Nephron (organoid): ENCODE measurements around the gene PDIA4.

Experiments used
- H3K27ac Mint-ChIP-seq, 3 experiments: 2 replicates each; pipeline ENCODE4 v1.8.0; 2020; ENCODE audit warnings: mixed read lengths in 3 of 3, mild to moderate bottlenecking in 2 of 3, moderate library complexity in 1 of 3
- H3K27me3 Mint-ChIP-seq: 2 replicates; pipeline ENCODE4 v1.8.0; 2021; ENCODE audit warnings: low read depth, mild to moderate bottlenecking, moderate library complexity, mixed read lengths
- H3K36me3 Mint-ChIP-seq: 2 replicates; pipeline ENCODE4 v1.8.0; 2020; ENCODE audit warnings: low read depth, mixed read lengths
- H3K4me1 Mint-ChIP-seq: 2 replicates; pipeline ENCODE4 v1.8.0; 2020; ENCODE audit warnings: mixed read lengths
- H3K4me3 Mint-ChIP-seq, 3 experiments: 2 replicates each; pipeline ENCODE4 v1.8.0; 2020; ENCODE audit warnings: mild to moderate bottlenecking in 3 of 3, mixed read lengths in 3 of 3, moderate library complexity in 2 of 3
- H3K9me3 Mint-ChIP-seq: 2 replicates; pipeline ENCODE4 v1.8.0; 2020; ENCODE audit warnings: mixed read lengths
- CTCF ChIP-seq, 3 experiments: fragments of 200-600 bp; sonication (generic); IDR thresholded peaks; one replicate each; pipeline ENCODE4 v1.5.0; 2021; ENCODE audit warnings: antibody characterized with exemption in 3 of 3; ENCODE audit not compliant: unreplicated experiment in 3 of 3

The PDIA4 gene

GRCh38 chr7:149007611-149008010, 20.7 kb downstream of the PDIA4 start:
- Mint-ChIP-seq H3K4me3 (no peak overlapping the region), H3K36me3 (peaks cover 63% of the 10 kb centered on the region), H3K9me3 (no peaks in the 10 kb centered on the region), H3K27me3 (no peaks in the 10 kb centered on the region), H3K27ac (no peak overlapping the region), H3K4me1 (peaks cover 6% of the 10 kb centered on the region)
- TF ChIP-seq CTCF (IDR thresholded peaks at IDR 0.05; ENCODE audit: unreplicated experiment in 3 of 3): no peak

GRCh38 chr7:149007146-149007545, 21.2 kb downstream of the PDIA4 start:
- no peaks in the 10 kb centered on the region for H3K9me3 Mint-ChIP-seq
- H3K36me3 Mint-ChIP-seq: peaks cover 58% of the 10 kb centered on the region
- H3K4me1 Mint-ChIP-seq: peaks cover 6% of the 10 kb centered on the region
- no peaks in the 10 kb centered on the region for H3K27me3 Mint-ChIP-seq
- no peak for TF ChIP-seq CTCF (IDR thresholded peaks at IDR 0.05; ENCODE audit: unreplicated experiment in 3 of 3)
- no peak overlapping the region for H3K27ac Mint-ChIP-seq
- H3K4me3 Mint-ChIP-seq: no peak overlapping the region

GRCh38 chr7:149006345-149006725, 22.0 kb downstream of the PDIA4 start:
- H3K27me3 Mint-ChIP-seq: no peaks in the 10 kb centered on the region
- peaks cover 4% of the 10 kb centered on the region for H3K4me1 Mint-ChIP-seq
- TF ChIP-seq CTCF (IDR thresholded peaks at IDR 0.05; ENCODE audit: unreplicated experiment in 3 of 3): no peak
- H3K27ac Mint-ChIP-seq: no peak overlapping the region
- no peak overlapping the region for H3K4me3 Mint-ChIP-seq
- H3K9me3 Mint-ChIP-seq: no peaks in the 10 kb centered on the region
- H3K36me3 Mint-ChIP-seq: peaks cover 61% of the 10 kb centered on the region

- H3K4me1 Mint-ChIP-seq: no peaks in the 10 kb centered on the region
- no peak overlapping the region for H3K4me3 Mint-ChIP-seq
- H3K27me3 Mint-ChIP-seq: no peaks in the 10 kb centered on the region
- peak; percentile 75 to 78 (median 75) for TF ChIP-seq CTCF (IDR thresholded peaks at IDR 0.05; ENCODE audit: unreplicated experiment in 3 of 3)
- no peak overlapping the region for H3K27ac Mint-ChIP-seq
- no peaks in the 10 kb centered on the region for H3K9me3 Mint-ChIP-seq
- peaks cover 60% of the 10 kb centered on the region for H3K36me3 Mint-ChIP-seq
Measured at GRCh38 chr7:149005427-149006344, 22.6 kb downstream of the PDIA4 start.

- Mint-ChIP-seq H3K9me3 (no peaks in the 10 kb centered on the region), H3K27ac (no peak overlapping the region), H3K27me3 (no peaks in the 10 kb centered on the region), H3K36me3 (peaks cover 55% of the 10 kb centered on the region), H3K4me3 (no peak overlapping the region), H3K4me1 (no peaks in the 10 kb centered on the region)
- TF ChIP-seq CTCF (IDR thresholded peaks at IDR 0.05; ENCODE audit: unreplicated experiment in 3 of 3): no peak
Measured at GRCh38 chr7:149004405-149005370, 23.6 kb downstream of the PDIA4 start.
